Measurements from ENCODE around the gene STIMATE. TPM values are rescaled to one million over a fixed set of nuclear protein-coding genes. Genes with fewer than 3 reads are reported as not detected.

The STIMATE gene
- total and polyA plus RNA-seq, 2 experiments from 2014 or later: 11.2 to 23.6 TPM

DNA sequence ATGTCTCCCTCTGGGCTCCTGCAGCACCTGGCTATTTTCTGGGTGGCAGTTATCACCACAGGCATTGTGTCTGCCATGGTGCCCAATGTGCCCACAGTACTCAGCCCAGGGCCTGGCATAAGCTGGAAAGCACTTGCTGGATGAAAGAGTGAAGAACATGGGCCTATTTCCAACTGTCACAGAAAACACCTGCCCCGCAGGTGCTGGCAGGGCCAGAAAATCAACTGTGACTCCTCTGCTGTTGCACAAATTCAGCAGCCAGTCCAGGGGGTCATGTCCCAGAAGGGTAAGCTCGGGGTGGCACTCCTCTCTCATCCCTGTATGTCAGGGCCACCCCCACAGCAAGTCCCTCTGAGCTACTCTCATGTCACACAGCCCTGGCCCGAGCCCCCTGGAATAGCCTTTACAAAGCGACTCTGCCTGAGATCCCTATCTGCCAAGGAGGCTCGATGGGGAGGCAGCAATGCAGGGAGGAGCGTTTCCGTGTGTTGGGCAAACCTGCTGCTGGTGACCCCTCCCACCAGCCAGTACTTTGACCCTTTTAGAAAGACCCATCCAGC lies 85.8 kb downstream of the STIMATE start:
- Histone ChIP-seq H3K27ac (ENCODE audit: low read depth) (no peak overlapping the region), H3K4me3 (no peak overlapping the region), H3K4me1 (ENCODE audit: insufficient read depth) (no peaks in the 10 kb centered on the region), H3K79me2 (replicated peaks; ENCODE audit: insufficient read depth) (no peaks in the 10 kb centered on the region), H3F3A (replicated peaks; ENCODE audit: low read depth) (no peaks in the 10 kb centered on the region), H4K20me1 (replicated peaks; ENCODE audit: insufficient read depth) (no peaks in the 10 kb centered on the region), H2AFZ (no peak overlapping the region), H3K9me2 (ENCODE audit: insufficient read depth) (0 out of 2 replicates have a peak, but pooled peaks cover 4% of the 10 kb centered on the region), H3K27me3 (ENCODE audit: insufficient read depth) (no peaks in the 10 kb centered on the region), H3K4me2 (no peak overlapping the region), H3K36me3 (ENCODE audit: insufficient read depth) (no peaks in the 10 kb centered on the region)
- H3K9me3 Mint-ChIP-seq: no peaks in the 10 kb centered on the region
- H3K4me1 Mint-ChIP-seq: no peaks in the 10 kb centered on the region; the same call in 2 of the 3 replicates
- ATAC-seq: no peak
- TF ChIP-seq, protein P1, sequence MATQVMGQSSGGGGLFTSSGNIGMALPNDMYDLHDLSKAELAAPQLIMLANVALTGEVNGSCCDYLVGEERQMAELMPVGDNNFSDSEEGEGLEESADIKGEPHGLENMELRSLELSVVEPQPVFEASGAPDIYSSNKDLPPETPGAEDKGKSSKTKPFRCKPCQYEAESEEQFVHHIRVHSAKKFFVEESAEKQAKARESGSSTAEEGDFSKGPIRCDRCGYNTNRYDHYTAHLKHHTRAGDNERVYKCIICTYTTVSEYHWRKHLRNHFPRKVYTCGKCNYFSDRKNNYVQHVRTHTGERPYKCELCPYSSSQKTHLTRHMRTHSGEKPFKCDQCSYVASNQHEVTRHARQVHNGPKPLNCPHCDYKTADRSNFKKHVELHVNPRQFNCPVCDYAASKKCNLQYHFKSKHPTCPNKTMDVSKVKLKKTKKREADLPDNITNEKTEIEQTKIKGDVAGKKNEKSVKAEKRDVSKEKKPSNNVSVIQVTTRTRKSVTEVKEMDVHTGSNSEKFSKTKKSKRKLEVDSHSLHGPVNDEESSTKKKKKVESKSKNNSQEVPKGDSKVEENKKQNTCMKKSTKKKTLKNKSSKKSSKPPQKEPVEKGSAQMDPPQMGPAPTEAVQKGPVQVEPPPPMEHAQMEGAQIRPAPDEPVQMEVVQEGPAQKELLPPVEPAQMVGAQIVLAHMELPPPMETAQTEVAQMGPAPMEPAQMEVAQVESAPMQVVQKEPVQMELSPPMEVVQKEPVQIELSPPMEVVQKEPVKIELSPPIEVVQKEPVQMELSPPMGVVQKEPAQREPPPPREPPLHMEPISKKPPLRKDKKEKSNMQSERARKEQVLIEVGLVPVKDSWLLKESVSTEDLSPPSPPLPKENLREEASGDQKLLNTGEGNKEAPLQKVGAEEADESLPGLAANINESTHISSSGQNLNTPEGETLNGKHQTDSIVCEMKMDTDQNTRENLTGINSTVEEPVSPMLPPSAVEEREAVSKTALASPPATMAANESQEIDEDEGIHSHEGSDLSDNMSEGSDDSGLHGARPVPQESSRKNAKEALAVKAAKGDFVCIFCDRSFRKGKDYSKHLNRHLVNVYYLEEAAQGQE (IDR thresholded peaks at IDR 0.05; ENCODE audit: unreplicated experiment): no peak
- TF ChIP-seq, protein P2, sequence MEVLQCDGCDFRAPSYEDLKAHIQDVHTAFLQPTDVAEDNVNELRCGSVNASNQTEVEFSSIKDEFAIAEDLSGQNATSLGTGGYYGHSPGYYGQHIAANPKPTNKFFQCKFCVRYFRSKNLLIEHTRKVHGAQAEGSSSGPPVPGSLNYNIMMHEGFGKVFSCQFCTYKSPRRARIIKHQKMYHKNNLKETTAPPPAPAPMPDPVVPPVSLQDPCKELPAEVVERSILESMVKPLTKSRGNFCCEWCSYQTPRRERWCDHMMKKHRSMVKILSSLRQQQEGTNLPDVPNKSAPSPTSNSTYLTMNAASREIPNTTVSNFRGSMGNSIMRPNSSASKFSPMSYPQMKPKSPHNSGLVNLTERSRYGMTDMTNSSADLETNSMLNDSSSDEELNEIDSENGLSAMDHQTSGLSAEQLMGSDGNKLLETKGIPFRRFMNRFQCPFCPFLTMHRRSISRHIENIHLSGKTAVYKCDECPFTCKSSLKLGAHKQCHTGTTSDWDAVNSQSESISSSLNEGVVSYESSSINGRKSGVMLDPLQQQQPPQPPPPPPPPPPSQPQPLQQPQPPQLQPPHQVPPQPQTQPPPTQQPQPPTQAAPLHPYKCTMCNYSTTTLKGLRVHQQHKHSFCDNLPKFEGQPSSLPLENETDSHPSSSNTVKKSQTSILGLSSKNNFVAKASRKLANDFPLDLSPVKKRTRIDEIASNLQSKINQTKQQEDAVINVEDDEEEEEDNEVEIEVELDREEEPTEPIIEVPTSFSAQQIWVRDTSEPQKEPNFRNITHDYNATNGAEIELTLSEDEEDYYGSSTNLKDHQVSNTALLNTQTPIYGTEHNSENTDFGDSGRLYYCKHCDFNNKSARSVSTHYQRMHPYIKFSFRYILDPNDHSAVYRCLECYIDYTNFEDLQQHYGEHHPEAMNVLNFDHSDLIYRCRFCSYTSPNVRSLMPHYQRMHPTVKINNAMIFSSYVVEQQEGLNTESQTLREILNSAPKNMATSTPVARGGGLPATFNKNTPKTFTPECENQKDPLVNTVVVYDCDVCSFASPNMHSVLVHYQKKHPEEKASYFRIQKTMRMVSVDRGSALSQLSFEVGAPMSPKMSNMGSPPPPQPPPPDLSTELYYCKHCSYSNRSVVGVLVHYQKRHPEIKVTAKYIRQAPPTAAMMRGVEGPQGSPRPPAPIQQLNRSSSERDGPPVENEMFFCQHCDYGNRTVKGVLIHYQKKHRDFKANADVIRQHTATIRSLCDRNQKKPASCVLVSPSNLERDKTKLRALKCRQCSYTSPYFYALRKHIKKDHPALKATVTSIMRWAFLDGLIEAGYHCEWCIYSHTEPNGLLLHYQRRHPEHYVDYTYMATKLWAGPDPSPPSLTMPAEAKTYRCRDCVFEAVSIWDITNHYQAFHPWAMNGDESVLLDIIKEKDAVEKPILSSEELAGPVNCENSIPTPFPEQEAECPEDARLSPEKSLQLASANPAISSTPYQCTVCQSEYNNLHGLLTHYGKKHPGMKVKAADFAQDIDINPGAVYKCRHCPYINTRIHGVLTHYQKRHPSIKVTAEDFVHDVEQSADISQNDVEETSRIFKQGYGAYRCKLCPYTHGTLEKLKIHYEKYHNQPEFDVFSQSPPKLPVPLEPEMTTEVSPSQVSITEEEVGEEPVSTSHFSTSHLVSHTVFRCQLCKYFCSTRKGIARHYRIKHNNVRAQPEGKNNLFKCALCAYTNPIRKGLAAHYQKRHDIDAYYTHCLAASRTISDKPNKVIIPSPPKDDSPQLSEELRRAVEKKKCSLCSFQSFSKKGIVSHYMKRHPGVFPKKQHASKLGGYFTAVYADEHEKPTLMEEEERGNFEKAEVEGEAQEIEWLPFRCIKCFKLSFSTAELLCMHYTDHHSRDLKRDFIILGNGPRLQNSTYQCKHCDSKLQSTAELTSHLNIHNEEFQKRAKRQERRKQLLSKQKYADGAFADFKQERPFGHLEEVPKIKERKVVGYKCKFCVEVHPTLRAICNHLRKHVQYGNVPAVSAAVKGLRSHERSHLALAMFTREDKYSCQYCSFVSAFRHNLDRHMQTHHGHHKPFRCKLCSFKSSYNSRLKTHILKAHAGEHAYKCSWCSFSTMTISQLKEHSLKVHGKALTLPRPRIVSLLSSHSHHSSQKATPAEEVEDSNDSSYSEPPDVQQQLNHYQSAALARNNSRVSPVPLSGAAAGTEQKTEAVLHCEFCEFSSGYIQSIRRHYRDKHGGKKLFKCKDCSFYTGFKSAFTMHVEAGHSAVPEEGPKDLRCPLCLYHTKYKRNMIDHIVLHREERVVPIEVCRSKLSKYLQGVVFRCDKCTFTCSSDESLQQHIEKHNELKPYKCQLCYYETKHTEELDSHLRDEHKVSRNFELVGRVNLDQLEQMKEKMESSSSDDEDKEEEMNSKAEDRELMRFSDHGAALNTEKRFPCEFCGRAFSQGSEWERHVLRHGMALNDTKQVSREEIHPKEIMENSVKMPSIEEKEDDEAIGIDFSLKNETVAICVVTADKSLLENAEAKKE (CRISPR knock-in tag; IDR thresholded peaks at IDR 0.05): no peak
- TF ChIP-seq, protein P3, sequence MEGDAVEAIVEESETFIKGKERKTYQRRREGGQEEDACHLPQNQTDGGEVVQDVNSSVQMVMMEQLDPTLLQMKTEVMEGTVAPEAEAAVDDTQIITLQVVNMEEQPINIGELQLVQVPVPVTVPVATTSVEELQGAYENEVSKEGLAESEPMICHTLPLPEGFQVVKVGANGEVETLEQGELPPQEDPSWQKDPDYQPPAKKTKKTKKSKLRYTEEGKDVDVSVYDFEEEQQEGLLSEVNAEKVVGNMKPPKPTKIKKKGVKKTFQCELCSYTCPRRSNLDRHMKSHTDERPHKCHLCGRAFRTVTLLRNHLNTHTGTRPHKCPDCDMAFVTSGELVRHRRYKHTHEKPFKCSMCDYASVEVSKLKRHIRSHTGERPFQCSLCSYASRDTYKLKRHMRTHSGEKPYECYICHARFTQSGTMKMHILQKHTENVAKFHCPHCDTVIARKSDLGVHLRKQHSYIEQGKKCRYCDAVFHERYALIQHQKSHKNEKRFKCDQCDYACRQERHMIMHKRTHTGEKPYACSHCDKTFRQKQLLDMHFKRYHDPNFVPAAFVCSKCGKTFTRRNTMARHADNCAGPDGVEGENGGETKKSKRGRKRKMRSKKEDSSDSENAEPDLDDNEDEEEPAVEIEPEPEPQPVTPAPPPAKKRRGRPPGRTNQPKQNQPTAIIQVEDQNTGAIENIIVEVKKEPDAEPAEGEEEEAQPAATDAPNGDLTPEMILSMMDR (conservative IDR thresholded peaks at IDR 0.05; ENCODE audit: low read depth in 2 of 2): no peak
- no peak for TF ChIP-seq NANOG (IDR thresholded peaks at IDR 0.05; ENCODE audit: borderline replicate concordance)
- TF ChIP-seq POLR2AphosphoS5 (IDR thresholded peaks at IDR 0.05; ENCODE audit: low read depth): no peak
- TF ChIP-seq JUNB (IDR thresholded peaks at IDR 0.05; ENCODE audit: unreplicated experiment): no peak
- TF ChIP-seq ZNF114 (CRISPR knock-in tag; IDR thresholded peaks at IDR 0.05): no peak
- H3K27me3 Mint-ChIP-seq (ENCODE audit: insufficient read depth, low read depth, poor library complexity): peaks cover 9% of the 10 kb centered on the region
- DNase-seq (ENCODE audit: low spot score): no peak
- H3K36me3 Mint-ChIP-seq (ENCODE audit: low read depth): no peaks in the 10 kb centered on the region
- no peak overlapping the region for H3K4me3 Mint-ChIP-seq
- H3K27ac Mint-ChIP-seq: no peak overlapping the region

Measured in GM23338 (cell line).